ENCODE measurements around the gene ZNF143.

ZNF143 gene

DNA sequence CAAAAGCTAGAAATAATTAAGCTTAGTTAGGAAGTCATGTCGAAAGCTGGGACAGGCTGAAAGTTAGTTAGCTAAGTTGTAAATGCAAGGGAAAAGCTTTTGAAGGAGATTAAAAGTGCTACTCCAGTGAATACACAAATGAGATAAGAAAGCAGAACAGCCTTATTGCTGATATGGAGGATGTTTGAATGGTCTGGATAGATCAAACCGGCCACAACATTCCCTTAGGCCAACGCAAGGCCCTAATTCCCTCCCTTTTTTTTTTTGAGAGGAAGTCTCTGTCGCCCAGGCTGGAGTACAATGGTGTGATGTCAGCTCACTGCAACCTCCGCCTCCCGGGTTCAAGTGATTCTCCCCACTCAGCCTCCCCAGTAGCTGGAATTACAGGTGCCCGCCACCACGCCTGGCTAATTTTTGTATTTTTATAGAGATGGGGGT, 89.4 kb downstream of the ZNF143 start:
- DNase-seq = no peak

DNA sequence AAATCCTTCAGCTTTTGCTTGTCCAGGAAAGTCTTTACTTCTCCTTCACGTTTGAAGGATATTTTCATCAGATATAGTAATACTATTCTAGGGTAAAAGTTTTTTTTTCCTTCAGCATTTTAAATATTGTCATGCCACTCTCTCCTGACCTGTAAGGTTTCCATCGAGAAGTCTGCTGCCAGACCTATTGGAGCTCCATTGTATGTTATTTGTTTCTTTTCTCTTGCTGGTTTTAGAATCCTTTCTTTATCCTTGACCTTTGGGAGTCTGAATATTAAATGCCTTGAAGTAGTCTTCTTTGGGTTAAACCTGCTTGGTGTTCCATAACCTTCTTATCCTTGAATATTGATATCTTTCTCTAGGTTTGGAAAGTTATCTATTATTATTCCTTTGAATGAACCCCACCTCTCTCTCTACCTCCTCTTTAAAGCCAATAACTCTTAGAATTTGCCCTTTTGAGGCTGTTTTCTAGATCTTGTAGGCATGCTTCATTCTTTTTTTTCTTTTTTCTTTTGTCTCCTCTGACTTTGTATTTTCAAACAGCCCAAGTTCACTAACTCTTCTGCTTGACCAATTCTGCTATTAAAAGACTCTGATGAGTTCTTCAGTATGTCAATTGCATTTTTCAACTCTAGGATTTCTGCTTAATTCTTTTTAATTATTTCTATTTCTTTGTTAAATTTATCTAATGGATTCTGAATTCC, 100.6 kb downstream of the ZNF143 start:
- DNase-seq = no peak

DNA sequence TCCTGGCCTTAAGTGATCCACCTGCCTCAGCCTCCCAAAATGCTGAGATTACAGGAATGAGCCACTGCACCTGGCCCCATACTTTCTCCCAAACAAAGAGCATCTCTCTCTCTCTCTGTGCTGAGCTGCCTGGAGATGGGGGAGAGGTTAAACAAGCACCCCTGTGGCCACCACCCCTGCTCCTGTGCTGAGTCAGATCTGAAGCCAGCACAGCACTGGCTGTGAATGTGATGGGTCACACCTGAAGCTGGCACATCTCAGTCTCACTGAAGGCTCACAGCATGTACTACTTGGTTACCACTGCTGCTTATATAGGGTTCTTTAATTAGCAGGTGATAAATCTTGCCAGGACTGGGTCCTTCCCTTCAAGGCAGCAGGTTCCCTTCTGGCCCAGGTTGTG, 101.9 kb downstream of the ZNF143 start:
- no peak for DNase-seq

DNA sequence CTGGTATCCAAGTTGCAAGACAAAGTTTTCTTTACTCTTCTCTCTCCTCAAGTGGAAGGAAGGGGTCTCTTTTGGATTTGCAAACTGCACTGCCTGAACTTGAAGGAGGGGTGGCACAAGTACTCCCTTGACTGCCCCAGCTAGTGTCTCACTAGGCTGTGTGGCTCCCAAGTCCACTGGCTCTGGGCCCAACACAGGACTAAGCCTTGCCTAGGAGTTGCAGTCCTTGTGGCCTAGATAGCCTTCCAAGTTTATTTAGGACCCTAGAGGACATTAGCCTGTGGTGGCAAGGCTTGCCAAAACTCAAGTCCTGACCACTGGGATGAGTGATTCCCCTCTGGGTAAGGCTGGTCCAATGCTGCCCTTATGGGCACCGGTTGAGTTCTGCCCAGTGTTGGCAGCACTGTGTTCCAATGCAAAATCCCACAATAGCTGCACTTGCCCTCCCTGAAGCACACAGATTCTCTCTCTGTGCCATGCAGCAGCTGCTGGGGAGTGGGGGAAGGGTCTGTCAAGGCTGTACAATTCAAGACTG, 102.5 kb downstream of the ZNF143 start:
- DNase-seq = no peak

DNA sequence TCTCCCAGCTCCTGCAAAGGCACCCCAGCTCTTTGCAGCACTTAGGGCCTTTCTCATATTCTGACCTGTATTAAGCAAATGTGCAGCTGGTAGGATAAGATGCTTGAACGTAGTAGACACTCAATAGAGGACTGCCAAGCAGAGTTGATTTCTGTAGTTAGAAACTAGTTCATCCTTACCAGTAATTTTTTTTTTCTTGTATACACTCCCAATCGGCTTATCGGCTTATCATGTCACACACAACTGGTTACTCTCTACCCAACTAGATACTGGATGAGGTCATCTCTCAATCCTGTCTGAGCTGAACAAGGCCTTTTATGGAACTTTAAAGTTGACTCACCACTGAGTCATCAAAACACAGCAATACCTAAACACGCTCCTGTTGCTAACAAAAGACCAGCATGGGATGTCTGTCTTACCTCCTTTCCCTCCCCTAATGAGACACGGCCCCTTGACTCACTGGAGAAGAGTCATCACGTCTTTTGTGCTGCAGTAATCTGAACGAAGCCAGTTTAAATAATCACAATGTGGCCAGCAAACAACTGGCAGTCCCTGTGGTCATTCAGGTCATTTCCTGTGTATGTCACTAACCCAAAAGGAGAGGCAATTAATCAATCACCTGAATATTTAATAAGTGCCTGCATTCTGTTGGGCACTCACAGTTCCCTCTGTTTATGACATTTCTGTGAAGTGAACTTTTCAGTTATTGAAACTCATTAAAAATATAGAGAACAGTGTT, 105.2 kb downstream of the ZNF143 start:
- no peak for DNase-seq

DNA sequence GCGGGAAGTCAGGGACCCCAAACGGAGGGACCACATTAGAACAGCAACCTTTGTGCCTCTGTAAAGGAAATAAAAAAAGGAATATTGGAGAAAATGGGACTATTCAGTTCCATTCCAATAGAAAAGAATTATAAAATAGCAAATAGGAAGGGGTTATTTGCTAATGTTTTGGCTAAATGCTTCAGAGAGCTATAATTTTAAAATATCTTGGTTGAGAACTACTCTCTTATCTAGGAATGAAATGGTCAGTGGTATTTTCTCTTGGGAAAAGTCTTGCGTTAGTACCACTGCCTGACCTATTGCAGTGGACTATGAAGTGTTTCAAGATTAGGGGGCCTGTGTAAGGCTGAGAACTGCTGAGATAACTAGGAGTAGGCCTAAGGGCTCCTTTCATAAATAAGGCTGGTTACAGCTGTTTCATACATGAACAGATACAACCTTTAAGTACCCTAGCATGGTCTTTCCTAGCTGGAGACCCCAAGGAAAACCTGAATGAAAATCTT, 105.8 kb downstream of the ZNF143 start:
- no peak for DNase-seq

DNA sequence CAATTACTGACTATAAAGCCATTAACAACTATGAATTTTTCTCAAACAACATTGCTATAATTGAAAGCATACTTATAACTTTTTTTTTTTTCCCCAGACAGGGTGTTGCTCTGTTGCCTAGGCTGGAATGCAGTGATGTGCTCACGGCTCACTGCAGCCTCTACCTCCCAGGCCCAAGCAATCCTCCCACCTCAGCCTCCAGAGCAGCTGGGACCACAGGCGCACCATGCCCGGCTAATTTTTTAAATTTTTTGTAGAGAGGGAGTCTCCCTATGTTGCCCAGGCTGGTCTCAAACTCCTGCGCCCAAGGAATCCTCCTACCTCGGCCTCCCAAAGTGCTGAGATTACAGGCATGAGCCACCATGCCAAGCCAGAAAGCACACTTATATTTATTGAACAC, 106.6 kb downstream of the ZNF143 start:
- no peak for DNase-seq

DNA sequence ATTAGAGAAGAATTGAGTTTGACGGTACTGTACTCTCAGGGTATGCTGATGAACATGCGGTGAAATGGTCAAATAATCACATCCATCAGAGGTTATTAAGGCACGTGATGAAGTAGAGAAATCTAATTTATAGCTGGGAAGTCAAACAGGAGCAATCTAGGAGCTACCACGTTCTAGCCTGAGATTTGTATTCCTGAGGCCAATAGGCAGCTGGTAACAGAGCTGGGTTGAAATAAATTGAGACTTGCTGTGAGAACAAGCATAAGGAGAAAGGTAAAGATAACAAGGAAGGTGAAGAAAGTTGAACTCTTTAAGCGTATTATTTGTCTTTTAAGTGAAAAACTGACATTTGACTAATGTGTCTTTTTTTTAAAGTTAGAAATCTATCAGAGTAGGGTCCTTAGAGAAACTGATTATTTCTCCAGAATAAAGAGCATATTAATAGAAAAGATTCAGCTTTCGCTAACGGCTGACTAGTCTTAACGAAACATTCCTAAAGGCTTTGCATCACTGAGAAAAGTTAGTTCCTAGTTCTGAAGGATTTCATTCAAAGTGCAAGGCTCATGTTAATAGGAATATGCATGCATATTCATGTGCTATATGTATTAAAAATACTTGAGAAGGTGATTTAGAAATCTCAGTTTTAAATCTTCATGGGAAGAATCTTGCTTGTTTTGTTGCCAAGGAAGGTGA, 107.5 kb downstream of the ZNF143 start:
- no peak for DNase-seq

DNA sequence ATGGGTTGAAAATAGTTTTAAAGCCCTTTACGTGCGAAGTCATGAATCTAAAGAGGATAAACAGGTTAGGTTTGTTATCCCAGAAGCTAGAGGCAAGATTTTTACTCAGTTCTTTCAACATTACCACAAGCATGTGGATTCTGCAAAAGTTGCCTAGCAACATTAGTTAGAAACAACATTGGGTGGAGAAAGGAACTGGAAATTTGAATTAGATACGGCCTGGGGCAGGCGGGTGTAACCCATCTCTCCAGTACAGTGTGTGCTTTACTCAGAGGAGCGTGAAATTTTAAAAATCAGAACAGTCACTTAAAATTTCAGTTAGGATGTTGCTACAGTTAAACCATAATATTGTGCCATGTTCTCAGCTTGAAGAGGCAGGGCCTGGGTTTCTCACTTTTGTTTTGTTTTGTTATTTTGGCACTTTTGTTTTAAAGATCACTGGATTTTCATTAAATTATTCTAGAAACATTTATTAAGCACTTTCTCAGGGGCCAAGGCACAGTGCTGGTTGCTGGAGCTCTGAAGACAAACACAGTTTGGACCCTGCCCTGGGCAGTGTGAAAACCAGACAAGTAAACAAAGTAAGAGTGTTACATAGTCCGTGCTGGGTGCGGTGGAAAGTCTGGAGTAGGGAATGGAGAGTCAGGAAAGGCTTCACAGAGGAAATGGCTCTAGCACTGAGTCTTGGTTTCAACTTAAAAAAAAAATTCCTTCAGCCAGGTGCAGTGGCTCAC, 108.2 kb downstream of the ZNF143 start:
- DNase-seq = no peak

DNA sequence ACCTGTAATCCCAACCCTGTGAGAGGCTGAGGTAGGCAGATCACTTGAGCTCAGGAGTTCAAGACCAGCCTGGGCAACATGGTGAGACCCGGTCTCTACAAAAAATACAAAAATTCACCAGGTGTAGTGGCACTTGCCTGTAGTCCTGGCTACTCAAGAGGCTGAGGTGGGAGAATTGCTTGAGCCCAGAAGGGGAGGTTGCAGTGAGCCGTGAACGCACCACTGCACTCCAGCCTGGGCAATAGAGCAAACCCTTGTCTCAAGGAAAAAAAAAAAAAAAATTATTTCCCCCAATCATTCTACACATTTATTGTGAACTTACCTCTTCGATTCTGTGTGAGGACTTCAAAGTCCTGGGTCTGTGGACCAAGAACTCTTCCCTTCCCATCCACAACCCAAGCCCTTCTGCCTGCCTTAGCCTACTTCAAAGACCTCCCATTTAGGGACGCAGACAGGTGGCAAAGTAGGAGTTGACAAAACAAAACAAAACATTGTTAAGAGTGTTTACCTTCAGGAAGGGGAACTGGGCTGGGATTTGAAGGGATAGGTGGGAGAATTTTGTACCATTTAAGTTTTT, 108.9 kb downstream of the ZNF143 start:
- DNase-seq = no peak

DNA sequence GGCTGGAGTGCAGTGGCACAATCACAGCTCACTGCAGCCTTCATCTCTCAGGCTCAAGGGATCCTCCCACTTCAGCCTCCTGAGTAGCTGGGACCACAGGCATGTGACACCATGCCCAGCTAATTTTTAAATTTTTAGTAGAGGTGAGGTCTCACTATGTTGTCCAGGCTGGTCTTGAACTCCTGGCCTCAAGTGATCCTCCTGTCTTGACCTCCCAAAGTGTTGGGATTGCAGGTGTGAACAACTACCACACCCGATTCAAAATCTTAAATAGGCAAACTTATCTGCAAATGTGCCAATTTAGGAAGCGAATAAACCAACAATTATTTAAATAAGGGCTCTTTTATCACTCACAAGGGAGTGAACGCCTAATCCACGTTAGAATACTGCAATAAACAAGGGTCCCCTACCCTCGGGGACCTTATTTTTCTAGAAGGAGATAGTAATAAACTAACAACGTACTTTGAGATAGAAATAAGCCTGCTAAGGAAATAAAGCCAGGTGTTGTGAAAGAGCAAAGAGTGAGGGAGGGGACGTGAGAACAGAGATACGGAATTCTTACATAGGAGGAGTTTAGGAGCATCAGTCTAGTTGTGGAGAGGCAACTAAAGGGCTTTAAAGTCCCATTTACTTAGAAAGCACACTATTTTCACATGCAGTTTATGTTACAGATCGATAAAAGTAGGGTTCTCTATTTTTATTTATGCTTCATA, 109.7 kb downstream of the ZNF143 start:
- DNase-seq = no peak

DNA sequence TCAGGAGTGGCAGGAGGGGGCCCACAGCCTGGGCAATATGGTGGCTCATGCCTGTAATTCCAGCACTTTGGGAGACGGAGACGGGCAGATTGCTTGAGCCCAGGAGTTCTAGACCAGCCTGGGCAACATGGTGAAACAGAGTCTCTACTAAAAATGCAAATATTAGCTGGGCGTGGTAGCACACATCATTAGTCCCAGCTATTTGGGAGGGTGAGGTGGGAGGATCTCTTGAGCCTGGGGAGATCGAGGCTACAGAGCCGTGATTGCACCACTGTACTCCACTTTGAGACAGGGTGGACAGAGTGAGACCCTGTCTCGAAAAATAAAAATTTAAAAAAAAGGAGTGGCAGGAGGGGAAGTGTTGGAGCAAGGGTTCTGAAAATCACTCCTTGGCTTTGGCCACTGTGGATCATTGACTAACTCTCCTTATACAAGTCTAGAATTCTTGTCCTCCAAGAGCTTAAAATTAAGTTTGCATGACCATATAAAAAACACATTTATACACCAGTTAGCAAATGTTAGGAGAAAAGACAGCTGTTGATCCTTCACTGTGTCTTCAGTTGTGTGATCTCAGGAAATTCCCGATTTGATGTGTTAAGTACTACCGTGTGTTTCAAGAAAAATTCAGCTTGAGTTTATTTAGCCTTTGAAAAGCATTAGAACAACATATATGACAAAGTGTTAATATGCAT, 110.4 kb downstream of the ZNF143 start:
- no peak for DNase-seq

DNA sequence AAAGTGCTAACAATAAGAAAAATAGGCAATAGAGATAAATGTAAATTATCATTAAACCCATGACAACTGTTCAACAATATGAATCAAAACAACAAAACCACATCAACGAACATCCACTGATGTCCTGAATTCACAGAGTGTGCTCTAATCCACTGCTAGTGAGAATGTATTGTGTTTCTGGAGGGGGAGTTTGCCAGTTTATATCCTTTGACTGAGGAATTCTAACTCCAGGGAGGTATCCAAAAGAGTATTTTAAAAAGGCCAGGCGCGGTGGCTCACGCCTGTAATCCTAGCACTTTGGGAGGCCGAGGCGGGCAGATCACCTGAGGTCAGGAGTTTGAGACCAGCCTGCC, 110.9 kb downstream of the ZNF143 start:
- DNase-seq = no peak

DNA sequence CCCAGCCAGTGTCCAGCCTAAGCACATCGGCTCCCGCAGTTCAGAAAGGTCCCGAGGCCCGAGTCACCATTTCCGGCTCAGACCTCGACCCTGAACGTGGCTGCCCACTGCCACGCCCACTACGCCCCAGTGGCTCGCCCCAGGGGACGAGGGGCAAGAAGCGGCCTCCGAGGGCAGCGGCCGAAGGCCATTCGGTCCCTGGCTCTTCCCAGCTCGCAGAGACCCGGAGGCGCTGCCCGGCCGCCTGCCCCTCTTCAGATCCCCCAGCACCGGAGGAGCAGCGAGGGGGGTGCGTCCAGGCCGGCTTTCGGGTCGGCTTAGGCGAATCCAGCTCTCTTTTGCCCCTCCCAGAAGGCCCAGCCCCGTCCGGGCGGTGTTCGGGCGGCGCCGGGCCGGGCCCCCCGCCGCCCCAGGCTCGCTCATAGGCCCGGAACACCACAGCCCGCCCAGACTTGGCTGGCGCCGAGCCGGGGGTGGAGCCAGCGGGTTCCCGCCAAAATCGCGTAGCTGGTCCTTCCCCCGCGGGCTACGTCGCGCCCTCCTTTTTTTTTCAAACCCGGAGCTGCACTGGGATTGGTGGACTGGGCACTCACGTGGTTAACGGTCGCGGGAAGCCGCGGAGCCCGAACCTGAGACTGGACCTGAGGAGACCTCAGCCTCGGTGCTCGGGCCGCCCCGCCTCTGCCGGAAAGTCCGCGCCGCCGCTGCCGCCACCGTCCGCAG, 112.4 kb downstream of the ZNF143 start, which contains the start of gene WEE1:
Gene WEE1, plus strand, starts transcription at position 619 of the 723 bp plus-strand sequence. CDS start 264 bp downstream, outside the sequence.
- DNase-seq = peak; percentile 97

DNA sequence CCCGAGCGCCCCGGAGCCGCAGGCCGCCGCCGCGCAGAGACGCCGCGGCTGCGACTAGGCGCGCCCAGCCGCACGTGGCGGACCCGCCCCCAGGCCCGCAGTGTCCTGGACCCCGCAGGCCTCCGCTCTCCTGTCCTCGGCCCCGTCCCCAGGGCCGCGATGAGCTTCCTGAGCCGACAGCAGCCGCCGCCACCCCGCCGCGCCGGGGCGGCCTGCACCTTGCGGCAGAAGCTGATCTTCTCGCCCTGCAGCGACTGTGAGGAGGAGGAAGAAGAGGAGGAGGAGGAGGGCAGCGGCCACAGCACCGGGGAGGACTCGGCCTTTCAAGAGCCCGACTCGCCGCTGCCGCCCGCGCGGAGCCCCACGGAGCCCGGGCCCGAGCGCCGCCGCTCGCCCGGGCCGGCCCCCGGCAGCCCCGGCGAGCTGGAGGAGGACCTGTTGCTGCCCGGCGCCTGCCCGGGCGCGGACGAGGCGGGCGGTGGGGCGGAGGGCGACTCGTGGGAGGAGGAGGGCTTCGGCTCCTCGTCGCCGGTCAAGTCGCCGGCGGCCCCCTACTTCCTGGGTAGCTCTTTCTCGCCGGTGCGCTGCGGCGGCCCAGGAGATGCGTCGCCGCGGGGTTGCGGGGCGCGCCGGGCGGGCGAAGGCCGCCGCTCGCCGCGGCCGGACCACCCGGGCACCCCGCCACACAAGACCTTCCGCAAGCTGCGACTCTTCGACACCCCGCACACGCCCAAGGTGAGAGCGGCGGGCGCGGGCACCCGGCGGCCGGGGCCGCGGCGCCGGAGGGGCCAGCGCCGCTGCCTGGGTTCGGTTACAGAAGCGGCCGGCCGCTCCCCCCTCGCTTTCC, 113.2 kb downstream of the ZNF143 start:
- no peak for DNase-seq

DNA sequence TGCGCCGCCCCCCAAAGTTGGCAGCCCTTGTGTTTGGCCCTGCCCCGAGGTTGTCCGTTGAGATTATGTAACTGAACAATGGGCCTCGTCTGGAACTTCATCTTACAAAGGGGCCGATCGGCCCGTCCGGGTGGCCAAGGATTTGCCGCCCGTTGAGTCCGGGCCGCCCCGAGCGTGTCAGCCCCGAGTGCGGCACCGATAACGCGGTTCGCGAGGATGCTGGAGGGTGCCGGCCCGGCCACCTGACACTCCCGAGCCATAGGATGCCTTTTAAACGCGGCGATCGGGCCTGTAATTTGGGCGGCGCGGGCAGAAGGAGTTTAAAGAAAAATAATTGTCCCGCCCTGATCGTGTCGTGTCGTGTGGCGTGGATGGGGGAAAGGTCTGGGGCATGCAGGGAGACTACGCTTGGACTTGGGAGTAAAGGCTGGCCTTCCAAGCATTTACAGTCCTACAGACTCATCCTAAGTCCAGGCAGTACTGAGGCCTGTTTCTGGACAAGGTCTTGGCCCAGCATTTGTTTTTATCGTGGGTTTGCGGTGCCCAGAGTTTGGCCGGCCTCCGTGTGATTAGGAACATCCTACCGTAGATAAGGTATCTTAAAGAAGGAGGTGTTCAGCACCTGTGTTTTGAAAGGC, 113.9 kb downstream of the ZNF143 start:
- DNase-seq = no peak

DNA sequence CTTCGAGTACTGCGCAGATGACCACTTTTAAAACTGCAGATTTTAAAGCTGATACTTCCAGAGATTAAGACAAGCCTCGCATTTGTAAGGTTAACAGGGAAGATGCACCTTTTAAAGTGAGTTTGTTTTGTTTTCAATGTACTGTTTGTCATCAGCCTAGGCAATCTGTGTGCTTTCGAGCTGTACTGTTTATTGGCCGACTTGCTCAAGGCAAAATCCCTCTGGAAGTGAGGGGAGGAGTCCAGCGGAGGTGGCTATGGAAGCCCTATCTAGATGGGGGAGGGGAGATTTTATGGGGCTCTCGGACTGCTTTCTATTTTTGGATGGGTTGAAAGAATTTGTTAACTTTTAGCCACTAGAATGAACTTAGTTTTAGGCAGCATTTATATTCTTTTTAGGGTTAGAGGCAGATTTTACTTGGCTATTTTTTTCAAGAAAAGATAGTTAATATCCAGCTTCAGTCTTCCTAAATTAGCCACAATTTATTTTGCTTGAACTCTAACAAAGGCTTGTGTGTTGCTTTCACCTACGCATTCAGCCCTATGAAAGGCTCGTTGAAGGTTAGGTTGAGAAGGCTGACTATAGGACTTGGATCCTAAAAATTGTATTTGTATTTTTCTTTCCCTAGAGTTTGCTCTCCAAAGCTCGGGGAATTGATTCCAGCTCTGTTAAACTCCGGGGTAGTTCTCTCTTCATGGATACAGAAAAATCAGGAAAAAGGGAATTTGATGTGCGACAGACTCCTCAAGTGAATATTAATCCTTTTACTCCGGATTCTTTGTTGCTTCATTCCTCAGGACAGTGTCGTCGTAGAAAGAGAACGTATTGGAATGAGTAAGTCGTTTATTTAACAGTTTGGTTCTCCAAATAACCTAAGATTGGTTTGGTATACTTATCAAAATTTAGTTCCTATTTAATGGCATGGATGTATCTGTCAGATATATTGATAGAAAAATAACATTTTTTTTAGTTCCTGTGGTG, 114.7 kb downstream of the ZNF143 start:
- no peak for DNase-seq
